GM12875 (cell line): Measurements from ENCODE around the gene RAPGEF6.

Source experiments
- H3K4me3 ChIP-seq: one replicate; pipeline ENCODE4 v1.5.1; 2011; ENCODE audit warnings: low read depth, low read length, control low read depth
- CTCF ChIP-seq: IDR thresholded peaks from 2 replicates; pipeline ENCODE4 v1.5.1; 2011; ENCODE audit warnings: low read depth, mild to moderate bottlenecking, control low read depth, inconsistent platforms, low read length, moderate library complexity, borderline replicate concordance; ENCODE audit not compliant: insufficient read depth

The RAPGEF6 gene

GRCh38 chr5:131619102-131619501 is 15.9 kb downstream of the RAPGEF6 start:
- no peak overlapping the region for H3K4me3 ChIP-seq
- TF ChIP-seq CTCF: no peak

GRCh38 chr5:131617140-131617822 is 17.7 kb downstream of the RAPGEF6 start:
- TF ChIP-seq CTCF: no peak
- H3K4me3 ChIP-seq: no peak overlapping the region

GRCh38 chr5:131615957-131616356 is 19.1 kb downstream of the RAPGEF6 start:
- TF ChIP-seq CTCF: no peak
- H3K4me3 ChIP-seq: no peak overlapping the region

GRCh38 chr5:131613423-131613822 is 21.6 kb downstream of the RAPGEF6 start:
- no peak overlapping the region for H3K4me3 ChIP-seq
- TF ChIP-seq CTCF: no peak

- H3K4me3 ChIP-seq: no peak overlapping the region
- no peak for TF ChIP-seq CTCF
Observed at GRCh38 chr5:131611064-131611381, 24.0 kb downstream of the RAPGEF6 start.

- no peak overlapping the region for H3K4me3 ChIP-seq
- TF ChIP-seq CTCF: no peak
Observed at GRCh38 chr5:131610198-131611063, 24.6 kb downstream of the RAPGEF6 start.

GRCh38 chr5:131609774-131610173 is 25.3 kb downstream of the RAPGEF6 start:
- no peak for TF ChIP-seq CTCF
- H3K4me3 ChIP-seq: no peak overlapping the region
